ENCODE measurements around the gene FBXO41.

FBXO41 gene

DNA sequence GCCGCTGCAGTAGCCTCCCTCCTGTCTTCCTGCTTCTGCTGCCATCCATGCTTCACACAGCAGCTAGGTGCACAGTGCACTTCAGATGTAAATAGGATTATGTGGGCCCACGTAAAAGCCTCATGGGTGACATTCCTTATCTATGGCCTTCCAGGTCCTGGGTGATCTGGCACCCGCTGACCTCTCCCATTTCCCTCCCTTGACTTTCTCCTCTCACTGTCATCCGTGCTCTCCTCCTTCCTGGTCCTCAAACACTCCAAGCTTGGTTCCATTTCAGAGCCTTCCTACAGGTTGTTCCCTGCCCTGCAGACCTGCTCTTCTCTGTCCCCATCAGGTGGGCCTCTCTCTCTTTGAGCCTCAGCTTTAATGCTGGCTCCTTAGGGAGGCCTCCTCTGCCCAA lies 74.3 kb downstream of the FBXO41 start:
- DNase-seq: no peak

DNA sequence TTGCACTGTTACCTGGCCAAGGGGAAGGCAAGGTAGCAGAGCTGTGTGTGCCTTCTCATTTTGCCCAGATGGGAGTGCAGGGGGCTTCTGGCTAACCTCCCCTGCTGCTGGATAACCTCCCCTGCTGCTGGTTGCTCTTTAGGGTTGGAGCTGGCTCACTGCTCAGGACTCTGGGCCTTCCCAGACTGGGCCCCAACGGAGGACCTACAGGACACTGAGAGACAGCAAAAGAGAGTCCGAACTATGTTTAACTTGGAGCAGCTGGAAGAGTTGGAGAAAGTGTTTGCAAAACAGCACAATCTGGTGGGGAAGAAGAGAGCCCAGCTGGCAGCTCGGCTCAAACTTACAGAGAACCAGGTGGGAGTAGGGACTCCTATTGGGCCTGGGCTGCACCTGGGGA lies 76.0 kb downstream of the FBXO41 start:
- no peak for DNase-seq

GRCh38 chr2:73205611-73206010 lies 78.7 kb downstream of the FBXO41 start:
- DNase-seq: no peak

Measured in SHP77 treated with DMSO at 0.1 percent for 48 hours (cell line).